HCT116 (cell line): ENCODE measurements around the gene G0S2.

ENCODE experiments used
- EGR1 ChIP-seq: IDR thresholded peaks from 2 replicates; pipeline ENCODE4 v1.6.1; 2012; ENCODE audit warnings: low read depth
- EZH2 ChIP-seq: fragments of 200-600 bp; sonication (generic); IDR thresholded peaks from 2 replicates; pipeline ENCODE4 v1.6.1; 2017; ENCODE audit warnings: antibody characterized with exemption, mixed run types
- POLR2AphosphoS5 ChIP-seq: IDR thresholded peaks from 2 replicates; pipeline ENCODE4 v1.6.1; 2011; ENCODE audit warnings: mild to moderate bottlenecking, low read depth, low read length, moderate library complexity
- SRF ChIP-seq: IDR thresholded peaks from 2 replicates; pipeline ENCODE4 v1.6.1; 2012; ENCODE audit warnings: low read depth
- TCF7L2 ChIP-seq: IDR thresholded peaks from 2 replicates; pipeline ENCODE4 v1.7.0; 2011; ENCODE audit warnings: borderline replicate concordance, inconsistent platforms; ENCODE audit not compliant: insufficient read depth, insufficient read length; ENCODE audit errors: extremely low read depth
- ZFX ChIP-seq: fragments of 450-650 bp; IDR thresholded peaks from 2 replicates; pipeline ENCODE4 v1.6.1; 2017
- ZNF274 ChIP-seq: fragments of 200-500 bp; sonication (Bioruptor generic); IDR thresholded peaks from 2 replicates; pipeline ENCODE4 v1.6.1; 2014; ENCODE audit warnings: mild to moderate bottlenecking, low read depth, low read length, inconsistent platforms
- TF ChIP-seq, protein P1 (sequence below): IDR thresholded peaks from 2 replicates; pipeline ENCODE4 v1.6.1; 2012
- TF ChIP-seq, protein P2 (sequence below): IDR thresholded peaks from 2 replicates; pipeline ENCODE4 v1.6.1; 2011; ENCODE audit warnings: mild to moderate bottlenecking, low read length, moderate library complexity; ENCODE audit not compliant: insufficient replicate concordance; ENCODE audit errors: extremely low read depth
- TF ChIP-seq, protein P3 (sequence below), 3 experiments: fragments of 200-600 bp in 1 of 3; sonication (generic) in 1 of 3; IDR thresholded peaks in 2 of 3; conservative IDR thresholded peaks in 1 of 3; 2 replicates each; pipeline ENCODE4 v1.5.1; 2012 to 2017; ENCODE audit warnings: low read depth in 2 of 3, low read length in 2 of 3, antibody characterized with exemption in 1 of 3, borderline replicate concordance in 1 of 3, control low read depth in 1 of 3, mild to moderate bottlenecking in 1 of 3, mixed read lengths in 1 of 3, mixed run types in 1 of 3, moderate library complexity in 1 of 3; ENCODE audit not compliant: insufficient read depth in 1 of 3

DNA sequence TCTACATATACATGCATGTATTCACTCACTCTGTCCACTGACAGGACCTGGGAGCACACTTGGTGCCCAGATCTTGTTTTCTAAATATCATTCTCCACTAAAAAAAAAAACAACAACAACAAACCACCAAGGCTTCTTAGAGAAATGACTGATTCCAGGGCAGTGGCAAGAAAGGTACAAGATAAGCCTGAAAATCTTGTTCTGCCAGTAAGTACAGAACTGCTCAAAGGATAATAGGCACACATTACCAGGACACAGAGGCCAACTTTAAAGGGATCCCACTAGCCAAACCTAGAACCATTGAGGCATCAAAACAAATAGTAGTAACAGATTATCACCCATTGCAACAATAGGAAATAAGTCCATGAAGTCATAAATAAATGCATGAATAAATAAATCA is 40.1 kb downstream of the G0S2 start:
- TF ChIP-seq EGR1 (no peak), ZFX (no peak), POLR2AphosphoS5 (no peak), TCF7L2 (no peak), ZNF274 (no peak), EZH2 (no peak), SRF (no peak)
- TF ChIP-seq, protein P1, sequence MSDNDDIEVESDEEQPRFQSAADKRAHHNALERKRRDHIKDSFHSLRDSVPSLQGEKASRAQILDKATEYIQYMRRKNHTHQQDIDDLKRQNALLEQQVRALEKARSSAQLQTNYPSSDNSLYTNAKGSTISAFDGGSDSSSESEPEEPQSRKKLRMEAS: no peak
- TF ChIP-seq, protein P2, sequence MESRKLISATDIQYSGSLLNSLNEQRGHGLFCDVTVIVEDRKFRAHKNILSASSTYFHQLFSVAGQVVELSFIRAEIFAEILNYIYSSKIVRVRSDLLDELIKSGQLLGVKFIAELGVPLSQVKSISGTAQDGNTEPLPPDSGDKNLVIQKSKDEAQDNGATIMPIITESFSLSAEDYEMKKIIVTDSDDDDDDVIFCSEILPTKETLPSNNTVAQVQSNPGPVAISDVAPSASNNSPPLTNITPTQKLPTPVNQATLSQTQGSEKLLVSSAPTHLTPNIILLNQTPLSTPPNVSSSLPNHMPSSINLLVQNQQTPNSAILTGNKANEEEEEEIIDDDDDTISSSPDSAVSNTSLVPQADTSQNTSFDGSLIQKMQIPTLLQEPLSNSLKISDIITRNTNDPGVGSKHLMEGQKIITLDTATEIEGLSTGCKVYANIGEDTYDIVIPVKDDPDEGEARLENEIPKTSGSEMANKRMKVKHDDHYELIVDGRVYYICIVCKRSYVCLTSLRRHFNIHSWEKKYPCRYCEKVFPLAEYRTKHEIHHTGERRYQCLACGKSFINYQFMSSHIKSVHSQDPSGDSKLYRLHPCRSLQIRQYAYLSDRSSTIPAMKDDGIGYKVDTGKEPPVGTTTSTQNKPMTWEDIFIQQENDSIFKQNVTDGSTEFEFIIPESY: no peak
- TF ChIP-seq, protein P3, sequence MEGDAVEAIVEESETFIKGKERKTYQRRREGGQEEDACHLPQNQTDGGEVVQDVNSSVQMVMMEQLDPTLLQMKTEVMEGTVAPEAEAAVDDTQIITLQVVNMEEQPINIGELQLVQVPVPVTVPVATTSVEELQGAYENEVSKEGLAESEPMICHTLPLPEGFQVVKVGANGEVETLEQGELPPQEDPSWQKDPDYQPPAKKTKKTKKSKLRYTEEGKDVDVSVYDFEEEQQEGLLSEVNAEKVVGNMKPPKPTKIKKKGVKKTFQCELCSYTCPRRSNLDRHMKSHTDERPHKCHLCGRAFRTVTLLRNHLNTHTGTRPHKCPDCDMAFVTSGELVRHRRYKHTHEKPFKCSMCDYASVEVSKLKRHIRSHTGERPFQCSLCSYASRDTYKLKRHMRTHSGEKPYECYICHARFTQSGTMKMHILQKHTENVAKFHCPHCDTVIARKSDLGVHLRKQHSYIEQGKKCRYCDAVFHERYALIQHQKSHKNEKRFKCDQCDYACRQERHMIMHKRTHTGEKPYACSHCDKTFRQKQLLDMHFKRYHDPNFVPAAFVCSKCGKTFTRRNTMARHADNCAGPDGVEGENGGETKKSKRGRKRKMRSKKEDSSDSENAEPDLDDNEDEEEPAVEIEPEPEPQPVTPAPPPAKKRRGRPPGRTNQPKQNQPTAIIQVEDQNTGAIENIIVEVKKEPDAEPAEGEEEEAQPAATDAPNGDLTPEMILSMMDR (IDR thresholded peaks at IDR 0.05 in 2 of 3, conservative IDR thresholded peaks at IDR 0.05 in 1 of 3; ENCODE audit: borderline replicate concordance in 1 of 3, insufficient read depth in 1 of 3, low read depth in 2 of 3, low read length in 2 of 3): no peak
